GM12878 (cell line): ENCODE results near the gene MS4A6E. TPM values are rescaled to one million over a fixed set of nuclear protein-coding genes. Genes with fewer than 3 reads are reported as not detected.

Source experiments
- ATF2 ChIP-seq: IDR thresholded peaks from 2 replicates; pipeline ENCODE4 v1.6.1; 2012; ENCODE audit warnings: low read length, inconsistent platforms
- ATF3 ChIP-seq: IDR thresholded peaks from 2 replicates; pipeline ENCODE4 v1.6.1; 2011; ENCODE audit warnings: low read depth, mild to moderate bottlenecking, low read length, moderate library complexity, borderline replicate concordance; ENCODE audit errors: extremely low read depth
- BACH1 ChIP-seq: fragments of 450-650 bp; IDR thresholded peaks from 2 replicates; pipeline ENCODE4 v1.6.1; 2017; ENCODE audit warnings: mild to moderate bottlenecking, borderline replicate concordance
- BHLHE40 ChIP-seq, 2 experiments: fragments of 450-650 bp in 1 of 2; IDR thresholded peaks; 2 replicates each; pipeline ENCODE4 v1.6.1; 2011 to 2017; ENCODE audit warnings: low read depth in 2 of 2, borderline replicate concordance in 1 of 2, improper control_type of control experiment in 1 of 2, low read length in 1 of 2, mild to moderate bottlenecking in 1 of 2
- CEBPZ ChIP-seq: fragments of 150-350 bp; IDR thresholded peaks from 2 replicates; pipeline ENCODE4 v1.6.1; 2016; ENCODE audit warnings: low read depth, low read length
- CREM ChIP-seq: IDR thresholded peaks from 2 replicates; pipeline ENCODE4 v1.6.1; 2014; ENCODE audit warnings: antibody characterized with exemption, low read depth
- E4F1 ChIP-seq: fragments of 450-650 bp; IDR thresholded peaks from 2 replicates; pipeline ENCODE4 v1.6.1; 2018; ENCODE audit warnings: borderline replicate concordance, mild to moderate bottlenecking; ENCODE audit not compliant: partially characterized antibody
- IRF4 ChIP-seq: IDR thresholded peaks from 2 replicates; pipeline ENCODE4 v1.6.1; 2011; ENCODE audit warnings: low read depth, low read length
- LARP7 ChIP-seq: fragments of 450-650 bp; IDR thresholded peaks from 2 replicates; pipeline ENCODE4 v1.6.1; 2017; ENCODE audit warnings: mild to moderate bottlenecking
- MEF2A ChIP-seq: IDR thresholded peaks from 2 replicates; pipeline ENCODE4 v1.6.1; 2011; ENCODE audit warnings: low read depth, mild to moderate bottlenecking, low read length, moderate library complexity; ENCODE audit not compliant: insufficient read depth
- MEF2B ChIP-seq: fragments of 450-650 bp; IDR thresholded peaks from 2 replicates; pipeline ENCODE4 v1.6.1; 2018; ENCODE audit warnings: mild to moderate bottlenecking, moderate library complexity; ENCODE audit not compliant: partially characterized antibody, poor library complexity, severe bottlenecking
- MLLT1 ChIP-seq: fragments of 450-650 bp; IDR thresholded peaks from 2 replicates; pipeline ENCODE4 v1.6.1; 2016; ENCODE audit warnings: mild to moderate bottlenecking
- RAD51 ChIP-seq: fragments of 450-650 bp; IDR thresholded peaks from 2 replicates; pipeline ENCODE4 v1.6.1; 2016; ENCODE audit warnings: moderate library complexity, mild to moderate bottlenecking, inconsistent platforms
- SMAD5 ChIP-seq: IDR thresholded peaks from 2 replicates; pipeline ENCODE4 v1.6.1; 2016; ENCODE audit warnings: antibody characterized with exemption, low read depth
- USF1 ChIP-seq: IDR thresholded peaks from 2 replicates; pipeline ENCODE4 v1.6.1; 2011; ENCODE audit warnings: borderline replicate concordance, low read depth, mild to moderate bottlenecking, moderate library complexity, mixed read lengths, low read length; ENCODE audit not compliant: insufficient read depth; ENCODE audit errors: extremely low read length
- ZBTB33 ChIP-seq: fragments of 450-650 bp; IDR thresholded peaks from 2 replicates; pipeline ENCODE4 v1.6.1; 2017; ENCODE audit warnings: mild to moderate bottlenecking
- polyA plus RNA-seq, 11 experiments: library from polyadenylated mRNA; depleted of rRNA in 4 of 11; unstranded in 6 of 11; stranded (reverse) in 5 of 11; fragments of >200 nt; fragmentation: Nextera tagmentation in 4 of 11; fragmentation: Illumina TruSeq in 1 of 11; extraction: Ambion mirVana in 4 of 11; extraction: Trizol in 1 of 11; gene quantifications; 1 replicate in 1 of 11; 2 replicates in 10 of 11; pipeline versions ENCODE4 v1.2.1 to v1.2.3, GENCODE V29; 2011 to 2016; ENCODE audit warnings: inconsistent platforms in 2 of 11, missing spikeins in 2 of 11, low read depth in 1 of 11
- total RNA-seq, 4 experiments: library from RNA; depleted of rRNA in 3 of 4; stranded (reverse); fragments of >200 nt in 3 of 4; fragmentation: Illumina TruSeq in 1 of 4; extraction: Trizol in 1 of 4; gene quantifications; 2 replicates each; pipeline versions ENCODE4 v1.2.1 to v1.2.3, GENCODE V29; 2013 to 2021

Gene MS4A6E
- total and polyA plus RNA-seq, 10 of the 15 experiments (the other 5 are each of a cell fraction or from before 2014, with no cell fraction given) = 0.14 to 0.86 (median 0.47) TPM; not detected in 5

GRCh38 chr11:60310407-60310998 lies 16.6 kb upstream of the MS4A6E start (continued):
- TF ChIP-seq ATF3 (no peak), E4F1 (no peak), USF1 (no peak), SMAD5 (no peak), BHLHE40 (IDR thresholded peaks at IDR 0.05; ENCODE audit: borderline replicate concordance in 1 of 2, low read depth in 2 of 2, low read length in 1 of 2) (peak; percentile 36 to 81; a peak in 3 of 4 replicates), MEF2A (no peak), BACH1 (peak; percentile 35; the same call in 1 of the 2 replicates), ATF2 (no peak), IRF4 (peak; percentile 82), RAD51 (peak; percentile 73), ZBTB33 (no peak), MLLT1 (no peak), CREM (peak; percentile 43; the same call in 1 of the 2 replicates), MEF2B (no peak), CEBPZ (no peak), LARP7 (peak; percentile 43; the same call in 1 of the 2 replicates)
